HepG2 (cell line): ENCODE results near the gene PLEKHG5. TPM values are rescaled to one million over a fixed set of nuclear protein-coding genes. Genes with fewer than 3 reads are reported as not detected.
A peak's percentile ranks its signal among the peaks of the same experiment; 100 is the strongest.

Source experiments
- ARHGAP35 ChIP-seq: sonication (generic); formaldehyde crosslinking; IDR thresholded peaks from 2 replicates; pipeline ENCODE4 v1.9.0; 2022; ENCODE audit warnings: mild to moderate bottlenecking, inconsistent platforms, moderate library complexity, missing genetic modification reagents, borderline replicate concordance
- CENPT ChIP-seq: sonication (generic); formaldehyde crosslinking; IDR thresholded peaks from 2 replicates; pipeline ENCODE4 v1.8.0; 2022; ENCODE audit warnings: low read depth, mild to moderate bottlenecking, moderate library complexity, missing genetic modification reagents
- CERS6 ChIP-seq: sonication (generic); formaldehyde crosslinking; IDR thresholded peaks from 2 replicates; pipeline ENCODE4 v1.5.0; 2020; ENCODE audit warnings: missing genetic modification reagents
- FOSL2 ChIP-seq: sonication (generic); formaldehyde crosslinking; IDR thresholded peaks from 2 replicates; pipeline ENCODE4 v1.4.0; 2020; ENCODE audit warnings: missing genetic modification reagents
- HMG20B ChIP-seq: conservative IDR thresholded peaks from 2 replicates; pipeline ENCODE4 v1.6.1; 2016; ENCODE audit warnings: missing genetic modification reagents, missing compliant biosample characterization
- KDM3A ChIP-seq: IDR thresholded peaks from 2 replicates; pipeline ENCODE4 v1.6.1; 2018; ENCODE audit warnings: low read depth, missing compliant biosample characterization
- NCOA1 ChIP-seq: sonication (generic); formaldehyde crosslinking; IDR thresholded peaks from 2 replicates; pipeline ENCODE4 v1.9.0; 2021; ENCODE audit warnings: missing genetic modification reagents
- NRL ChIP-seq: sonication (generic); formaldehyde crosslinking; IDR thresholded peaks from 2 replicates; pipeline ENCODE4 v1.5.0; 2020; ENCODE audit warnings: missing genetic modification reagents, mild to moderate bottlenecking, moderate library complexity, borderline replicate concordance
- POLR2A ChIP-seq, 2 experiments: IDR thresholded peaks; 2 replicates each; pipeline ENCODE4 v1.6.1; 2011; ENCODE audit warnings: low read depth in 2 of 2, low read length in 2 of 2, mild to moderate bottlenecking in 1 of 2, moderate library complexity in 1 of 2; ENCODE audit not compliant: insufficient read depth in 1 of 2
- PPARG ChIP-seq: conservative IDR thresholded peaks from 2 replicates; pipeline ENCODE4 v1.6.1; 2016; ENCODE audit warnings: missing biosample characterization, missing genetic modification reagents
- PRDM10 ChIP-seq: sonication (generic); formaldehyde crosslinking; IDR thresholded peaks from 2 replicates; pipeline ENCODE4 v1.4.0; 2020; ENCODE audit warnings: low read depth, missing genetic modification reagents
- TBL1XR1 ChIP-seq: fragments of 150-350 bp; IDR thresholded peaks from 2 replicates; pipeline ENCODE4 v1.6.1; 2014; ENCODE audit warnings: borderline replicate concordance, low read length; ENCODE audit not compliant: partially characterized antibody
- TOPORS ChIP-seq: sonication (generic); formaldehyde crosslinking; IDR thresholded peaks from 2 replicates; pipeline ENCODE4 v1.8.0; 2023; ENCODE audit warnings: mild to moderate bottlenecking, missing genetic modification reagents
- ZBTB7B ChIP-seq: sonication (generic); formaldehyde crosslinking; IDR thresholded peaks from 2 replicates; pipeline ENCODE4 v1.4.0; 2020; ENCODE audit warnings: missing genetic modification reagents
- ZNF121 ChIP-seq: sonication (generic); formaldehyde crosslinking; IDR thresholded peaks from 2 replicates; pipeline ENCODE4 v1.5.0; 2020; ENCODE audit warnings: mild to moderate bottlenecking, missing genetic modification reagents
- ZNF225 ChIP-seq: sonication (generic); formaldehyde crosslinking; IDR thresholded peaks from 2 replicates; pipeline ENCODE4 v1.4.0; 2020; ENCODE audit warnings: mild to moderate bottlenecking, missing genetic modification reagents
- ZNF337 ChIP-seq: sonication (generic); formaldehyde crosslinking; IDR thresholded peaks from 2 replicates; pipeline ENCODE4 v1.5.1; 2020; ENCODE audit warnings: missing genetic modification reagents, low read depth, mild to moderate bottlenecking, borderline replicate concordance
- ZNF33B ChIP-seq: sonication (generic); formaldehyde crosslinking; IDR thresholded peaks from 2 replicates; pipeline ENCODE4 v1.5.1; 2020; ENCODE audit warnings: mild to moderate bottlenecking, missing genetic modification reagents
- ZNF709 ChIP-seq: sonication (generic); formaldehyde crosslinking; IDR thresholded peaks from 2 replicates; pipeline ENCODE4 v1.5.0; 2020; ENCODE audit warnings: mild to moderate bottlenecking, missing genetic modification reagents
- ZNF749 ChIP-seq: sonication (generic); formaldehyde crosslinking; IDR thresholded peaks from 2 replicates; pipeline ENCODE4 v1.8.0; 2022; ENCODE audit warnings: mild to moderate bottlenecking, missing genetic modification reagents, moderate library complexity, borderline replicate concordance
- polyA plus RNA-seq, 8 experiments: library from polyadenylated mRNA; depleted of rRNA in 3 of 8; stranded (reverse) in 7 of 8; unstranded in 1 of 8; fragments of >200 nt; fragmentation: Illumina TruSeq in 4 of 8; extraction: Trizol in 4 of 8; gene quantifications; 2 replicates each; pipeline versions ENCODE4 v1.2.1 to v1.2.3, GENCODE V29; 2011 to 2016; ENCODE audit warnings: low read depth in 4 of 8, missing spikeins in 1 of 8, mixed read lengths in 1 of 8; ENCODE audit not compliant: insufficient read depth in 1 of 8
- total RNA-seq, 5 experiments: library from RNA; depleted of rRNA; stranded (reverse); fragments of >200 nt; fragmentation: Illumina TruSeq; extraction: Trizol; gene quantifications; 2 replicates each; pipeline ENCODE4 v1.2.3, GENCODE V29; 2016; ENCODE audit warnings: low read depth in 1 of 5
- TF ChIP-seq, protein P1 (sequence below): IDR thresholded peaks from 2 replicates; pipeline ENCODE4 v1.6.1; 2016; ENCODE audit warnings: missing compliant biosample characterization, missing genetic modification reagents, borderline replicate concordance
- TF ChIP-seq, protein P2 (sequence below): sonication (generic); formaldehyde crosslinking; IDR thresholded peaks from 2 replicates; pipeline ENCODE4 v1.4.0; 2020; ENCODE audit warnings: mild to moderate bottlenecking, missing genetic modification reagents
- TF ChIP-seq, protein P3 (sequence below): sonication (generic); formaldehyde crosslinking; IDR thresholded peaks from 2 replicates; pipeline ENCODE4 v1.4.0; 2020; ENCODE audit warnings: missing genetic modification reagents
- TF ChIP-seq, protein P4 (sequence below): sonication (generic); formaldehyde crosslinking; IDR thresholded peaks from 2 replicates; pipeline ENCODE4 v1.4.0; 2020; ENCODE audit warnings: mild to moderate bottlenecking, missing genetic modification reagents

PLEKHG5 gene
- total and polyA plus RNA-seq, 2 of the 13 experiments (the other 11 are each of a cell fraction or from before 2014, with no cell fraction given): 1.9 to 3.5 TPM

DNA sequence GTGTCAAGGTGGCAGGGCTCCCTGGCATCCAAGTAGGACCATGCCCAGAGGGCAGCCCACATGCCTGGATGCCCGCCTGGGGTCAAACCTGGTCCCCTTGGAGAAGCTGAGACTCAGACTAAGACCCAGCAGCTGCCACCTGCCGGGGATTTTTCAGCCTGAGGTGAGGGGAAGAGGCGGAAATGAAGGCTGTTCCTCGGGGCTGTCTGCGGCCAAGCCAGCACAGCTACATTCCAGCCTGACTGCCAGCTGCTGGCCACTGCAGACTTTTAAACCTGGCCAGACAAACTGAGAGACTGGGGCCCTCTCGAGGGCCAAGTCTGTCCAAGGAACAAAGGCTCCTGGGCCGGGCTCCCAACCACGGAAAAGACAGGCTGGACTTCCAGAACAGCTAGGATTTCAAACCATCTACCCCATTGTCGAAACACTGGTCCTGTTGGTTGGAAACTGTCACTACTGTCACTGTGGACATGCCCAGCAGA lies 21.9 kb upstream of the PLEKHG5 start (continued):
- TF ChIP-seq KDM3A (CRISPR knock-in tag) (no peak), ZNF33B (no peak), ZNF749 (CRISPR knock-in tag) (no peak), TOPORS (CRISPR knock-in tag) (no peak), NRL (CRISPR knock-in tag) (no peak), PRDM10 (CRISPR knock-in tag) (no peak), PPARG (CRISPR knock-in tag) (no peak), ARHGAP35 (CRISPR knock-in tag) (no peak), FOSL2 (CRISPR knock-in tag) (no peak), ZBTB7B (no peak), NCOA1 (no peak), ZNF225 (CRISPR knock-in tag) (no peak), POLR2A (IDR thresholded peaks at IDR 0.05; ENCODE audit: insufficient read depth in 1 of 2, low read depth in 2 of 2, low read length in 2 of 2) (no peak), CENPT (CRISPR knock-in tag) (no peak), TBL1XR1 (no peak), ZNF709 (no peak), CERS6 (CRISPR knock-in tag) (no peak), ZNF337 (no peak), ZNF121 (peak; percentile 67), HMG20B (CRISPR knock-in tag) (no peak)
- TF ChIP-seq, protein P1, sequence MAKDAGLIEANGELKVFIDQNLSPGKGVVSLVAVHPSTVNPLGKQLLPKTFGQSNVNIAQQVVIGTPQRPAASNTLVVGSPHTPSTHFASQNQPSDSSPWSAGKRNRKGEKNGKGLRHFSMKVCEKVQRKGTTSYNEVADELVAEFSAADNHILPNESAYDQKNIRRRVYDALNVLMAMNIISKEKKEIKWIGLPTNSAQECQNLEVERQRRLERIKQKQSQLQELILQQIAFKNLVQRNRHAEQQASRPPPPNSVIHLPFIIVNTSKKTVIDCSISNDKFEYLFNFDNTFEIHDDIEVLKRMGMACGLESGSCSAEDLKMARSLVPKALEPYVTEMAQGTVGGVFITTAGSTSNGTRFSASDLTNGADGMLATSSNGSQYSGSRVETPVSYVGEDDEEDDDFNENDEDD (CRISPR knock-in tag): peak; percentile 32; the same call in 1 of the 2 replicates
- TF ChIP-seq, protein P2, sequence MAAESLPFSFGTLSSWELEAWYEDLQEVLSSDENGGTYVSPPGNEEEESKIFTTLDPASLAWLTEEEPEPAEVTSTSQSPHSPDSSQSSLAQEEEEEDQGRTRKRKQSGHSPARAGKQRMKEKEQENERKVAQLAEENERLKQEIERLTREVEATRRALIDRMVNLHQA: no peak
- TF ChIP-seq, protein P3, sequence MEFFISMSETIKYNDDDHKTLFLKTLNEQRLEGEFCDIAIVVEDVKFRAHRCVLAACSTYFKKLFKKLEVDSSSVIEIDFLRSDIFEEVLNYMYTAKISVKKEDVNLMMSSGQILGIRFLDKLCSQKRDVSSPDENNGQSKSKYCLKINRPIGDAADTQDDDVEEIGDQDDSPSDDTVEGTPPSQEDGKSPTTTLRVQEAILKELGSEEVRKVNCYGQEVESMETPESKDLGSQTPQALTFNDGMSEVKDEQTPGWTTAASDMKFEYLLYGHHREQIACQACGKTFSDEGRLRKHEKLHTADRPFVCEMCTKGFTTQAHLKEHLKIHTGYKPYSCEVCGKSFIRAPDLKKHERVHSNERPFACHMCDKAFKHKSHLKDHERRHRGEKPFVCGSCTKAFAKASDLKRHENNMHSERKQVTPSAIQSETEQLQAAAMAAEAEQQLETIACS: 0 out of 2 replicates have a peak, but pooled peaks have one; percentile 25
- TF ChIP-seq, protein P4, sequence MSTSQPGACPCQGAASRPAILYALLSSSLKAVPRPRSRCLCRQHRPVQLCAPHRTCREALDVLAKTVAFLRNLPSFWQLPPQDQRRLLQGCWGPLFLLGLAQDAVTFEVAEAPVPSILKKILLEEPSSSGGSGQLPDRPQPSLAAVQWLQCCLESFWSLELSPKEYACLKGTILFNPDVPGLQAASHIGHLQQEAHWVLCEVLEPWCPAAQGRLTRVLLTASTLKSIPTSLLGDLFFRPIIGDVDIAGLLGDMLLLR (CRISPR knock-in tag): no peak
